Chondrocyte (in vitro differentiated cells): ENCODE results near the gene ARID3C. TPM values are rescaled to one million over a fixed set of nuclear protein-coding genes. Genes with fewer than 3 reads are reported as not detected.

Experiments used
- DNase-seq: peaks from one replicate; pipeline ENCODE4 v3.0.0; 2021; ENCODE audit warnings: mixed read lengths, low spot score
- H3K27ac Mint-ChIP-seq: one replicate; pipeline ENCODE4 v1.8.0; 2021; ENCODE audit warnings: mild to moderate bottlenecking, moderate library complexity, mixed read lengths; ENCODE audit not compliant: unreplicated experiment
- H3K27me3 Mint-ChIP-seq: 2 replicates; pipeline ENCODE4 v1.8.0; 2021; ENCODE audit warnings: low read depth, mixed read lengths
- H3K36me3 Mint-ChIP-seq: 2 replicates; pipeline ENCODE4 v1.8.0; 2021; ENCODE audit warnings: low read depth, mixed read lengths
- H3K4me1 Mint-ChIP-seq: 2 replicates; pipeline ENCODE4 v1.8.0; 2021; ENCODE audit warnings: low read depth, mild to moderate bottlenecking, mixed read lengths
- H3K4me3 Mint-ChIP-seq: one replicate; pipeline ENCODE4 v1.8.0; 2021; ENCODE audit warnings: mild to moderate bottlenecking, moderate library complexity, mixed read lengths; ENCODE audit not compliant: unreplicated experiment
- H3K9me3 Mint-ChIP-seq: 2 replicates; pipeline ENCODE4 v1.8.0; 2021; ENCODE audit warnings: low read depth, mixed read lengths
- total RNA-seq: library from RNA; stranded (reverse); gene quantifications from 3 replicates; pipeline ENCODE4 v1.2.1, GENCODE V29; 2021
- TF ChIP-seq, protein P1 (sequence below): fragments of 200-600 bp; sonication (generic); IDR thresholded peaks from 2 replicates; pipeline ENCODE4 v1.5.0; 2021; ENCODE audit warnings: antibody characterized with exemption, mild to moderate bottlenecking, moderate library complexity

ARID3C gene
- total RNA-seq, 1 donor from 2014 or later: 0.20 TPM

DNA sequence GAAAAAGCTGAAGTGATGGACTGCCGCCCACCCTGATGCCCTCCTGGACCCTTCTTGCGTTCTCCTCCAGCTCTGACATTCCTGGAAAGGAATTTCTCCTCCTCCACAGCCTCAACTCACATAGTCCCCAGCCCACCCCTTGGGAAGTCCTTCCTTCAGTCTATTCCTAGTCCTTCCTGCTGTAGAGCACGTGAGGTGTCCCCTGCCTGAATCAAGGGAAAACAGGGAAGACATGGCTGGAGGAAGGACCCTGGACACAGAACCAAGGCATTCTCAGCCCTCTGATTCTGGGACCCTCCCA, 3.7 kb downstream of the ARID3C start:
- Mint-ChIP-seq H3K4me3 (no peak overlapping the region), H3K4me1 (peaks cover 19% of the 10 kb centered on the region), H3K36me3 (no peaks in the 10 kb centered on the region), H3K27me3 (peaks cover 41% of the 10 kb centered on the region), H3K27ac (no peak overlapping the region), H3K9me3 (no peaks in the 10 kb centered on the region)
- no peak for DNase-seq
- TF ChIP-seq, protein P1, sequence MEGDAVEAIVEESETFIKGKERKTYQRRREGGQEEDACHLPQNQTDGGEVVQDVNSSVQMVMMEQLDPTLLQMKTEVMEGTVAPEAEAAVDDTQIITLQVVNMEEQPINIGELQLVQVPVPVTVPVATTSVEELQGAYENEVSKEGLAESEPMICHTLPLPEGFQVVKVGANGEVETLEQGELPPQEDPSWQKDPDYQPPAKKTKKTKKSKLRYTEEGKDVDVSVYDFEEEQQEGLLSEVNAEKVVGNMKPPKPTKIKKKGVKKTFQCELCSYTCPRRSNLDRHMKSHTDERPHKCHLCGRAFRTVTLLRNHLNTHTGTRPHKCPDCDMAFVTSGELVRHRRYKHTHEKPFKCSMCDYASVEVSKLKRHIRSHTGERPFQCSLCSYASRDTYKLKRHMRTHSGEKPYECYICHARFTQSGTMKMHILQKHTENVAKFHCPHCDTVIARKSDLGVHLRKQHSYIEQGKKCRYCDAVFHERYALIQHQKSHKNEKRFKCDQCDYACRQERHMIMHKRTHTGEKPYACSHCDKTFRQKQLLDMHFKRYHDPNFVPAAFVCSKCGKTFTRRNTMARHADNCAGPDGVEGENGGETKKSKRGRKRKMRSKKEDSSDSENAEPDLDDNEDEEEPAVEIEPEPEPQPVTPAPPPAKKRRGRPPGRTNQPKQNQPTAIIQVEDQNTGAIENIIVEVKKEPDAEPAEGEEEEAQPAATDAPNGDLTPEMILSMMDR: no peak

DNA sequence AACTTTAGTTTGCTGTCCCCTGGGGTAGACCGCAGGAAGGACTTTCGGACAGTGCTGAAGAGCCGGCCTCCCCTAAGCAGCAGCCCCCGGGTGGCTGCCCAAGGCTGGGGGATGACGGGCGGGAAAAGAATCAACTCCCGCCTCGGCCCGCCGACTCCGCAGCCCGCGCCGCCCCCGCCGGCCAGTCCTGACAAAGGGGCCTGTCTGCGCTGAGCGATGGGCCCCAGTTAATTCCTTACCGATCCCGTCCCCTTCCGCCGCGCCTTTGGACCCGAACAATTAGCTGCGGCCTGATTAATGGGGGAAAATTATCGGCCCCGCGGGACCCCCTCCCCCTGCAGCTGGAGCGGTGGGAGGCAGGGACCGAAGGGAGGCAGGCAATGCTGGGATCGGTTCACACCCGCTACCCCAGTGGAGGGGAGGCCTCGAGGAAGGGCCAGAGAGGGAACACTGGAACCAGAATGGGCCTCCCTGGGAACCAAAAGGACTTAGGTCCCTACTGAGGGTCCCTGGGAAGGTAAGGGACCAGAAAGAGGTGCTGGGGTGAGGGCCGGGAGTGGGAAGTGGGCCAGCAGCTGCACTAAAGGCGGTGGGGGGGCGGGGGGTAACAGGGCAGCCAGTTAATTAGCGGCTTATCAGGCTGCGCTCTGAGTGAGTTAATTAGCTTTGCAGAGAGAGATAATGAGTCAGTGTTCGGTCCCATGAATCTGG, 4.2 kb downstream of the ARID3C start:
- peaks cover 36% of the 10 kb centered on the region for H3K27me3 Mint-ChIP-seq

DNA sequence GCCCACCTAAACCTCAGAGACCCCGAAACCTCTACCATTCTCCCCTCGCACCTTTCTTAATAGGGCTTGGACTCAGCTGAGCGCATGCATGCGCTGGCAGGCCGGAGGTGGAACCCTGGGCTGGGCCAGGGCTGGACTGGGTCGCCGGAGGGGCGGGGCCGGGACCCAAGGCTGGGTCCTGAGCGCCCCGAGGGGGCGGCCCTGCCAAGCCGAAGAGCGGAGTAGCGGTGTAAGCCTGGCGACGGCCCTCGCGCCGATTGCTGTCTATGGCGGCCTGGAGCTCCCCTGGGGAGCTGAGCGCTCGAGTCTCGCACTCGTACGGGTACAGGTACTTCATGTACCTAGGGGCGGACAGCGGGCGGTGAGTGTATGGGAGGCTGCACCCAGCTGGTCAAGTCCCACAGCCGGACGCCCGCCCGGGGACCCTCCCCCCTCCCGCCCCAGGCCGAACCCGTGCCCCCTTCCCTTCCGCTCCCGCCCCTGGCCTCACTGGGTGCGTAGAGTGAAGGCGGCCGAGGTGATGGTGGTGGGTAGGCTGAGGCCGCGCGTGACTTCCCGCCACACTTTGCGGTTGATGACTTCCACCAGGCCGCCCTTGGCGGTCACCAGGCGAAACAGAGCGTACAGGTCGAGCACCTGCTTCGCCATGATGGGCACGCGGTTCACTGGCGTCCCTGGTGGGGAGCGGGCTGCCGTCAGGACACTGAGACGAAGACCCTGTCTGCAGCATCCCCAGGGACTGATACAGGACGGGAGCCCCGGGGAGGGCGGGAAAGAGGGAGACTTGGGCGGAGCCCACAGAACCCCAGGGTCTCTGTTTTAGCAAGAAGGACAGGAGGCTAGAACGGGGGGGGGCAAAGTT, 5.3 kb downstream of the ARID3C start:
- Mint-ChIP-seq H3K36me3 (no peaks in the 10 kb centered on the region), H3K4me1 (peaks cover 28% of the 10 kb centered on the region), H3K27me3 (peaks cover 29% of the 10 kb centered on the region), H3K27ac (no peak overlapping the region), H3K9me3 (no peaks in the 10 kb centered on the region), H3K4me3 (no peak overlapping the region)
- DNase-seq: no peak
- TF ChIP-seq, protein P1: no peak

More for the DNA sequence above, 4.2 kb downstream of the ARID3C start:
- peaks cover 24% of the 10 kb centered on the region for H3K4me1 Mint-ChIP-seq
- H3K36me3 Mint-ChIP-seq: no peaks in the 10 kb centered on the region
- TF ChIP-seq, protein P1: no peak
- no peaks in the 10 kb centered on the region for H3K9me3 Mint-ChIP-seq
- no peak overlapping the region for H3K4me3 Mint-ChIP-seq
- no peak overlapping the region for H3K27ac Mint-ChIP-seq
- no peak for DNase-seq

DNA sequence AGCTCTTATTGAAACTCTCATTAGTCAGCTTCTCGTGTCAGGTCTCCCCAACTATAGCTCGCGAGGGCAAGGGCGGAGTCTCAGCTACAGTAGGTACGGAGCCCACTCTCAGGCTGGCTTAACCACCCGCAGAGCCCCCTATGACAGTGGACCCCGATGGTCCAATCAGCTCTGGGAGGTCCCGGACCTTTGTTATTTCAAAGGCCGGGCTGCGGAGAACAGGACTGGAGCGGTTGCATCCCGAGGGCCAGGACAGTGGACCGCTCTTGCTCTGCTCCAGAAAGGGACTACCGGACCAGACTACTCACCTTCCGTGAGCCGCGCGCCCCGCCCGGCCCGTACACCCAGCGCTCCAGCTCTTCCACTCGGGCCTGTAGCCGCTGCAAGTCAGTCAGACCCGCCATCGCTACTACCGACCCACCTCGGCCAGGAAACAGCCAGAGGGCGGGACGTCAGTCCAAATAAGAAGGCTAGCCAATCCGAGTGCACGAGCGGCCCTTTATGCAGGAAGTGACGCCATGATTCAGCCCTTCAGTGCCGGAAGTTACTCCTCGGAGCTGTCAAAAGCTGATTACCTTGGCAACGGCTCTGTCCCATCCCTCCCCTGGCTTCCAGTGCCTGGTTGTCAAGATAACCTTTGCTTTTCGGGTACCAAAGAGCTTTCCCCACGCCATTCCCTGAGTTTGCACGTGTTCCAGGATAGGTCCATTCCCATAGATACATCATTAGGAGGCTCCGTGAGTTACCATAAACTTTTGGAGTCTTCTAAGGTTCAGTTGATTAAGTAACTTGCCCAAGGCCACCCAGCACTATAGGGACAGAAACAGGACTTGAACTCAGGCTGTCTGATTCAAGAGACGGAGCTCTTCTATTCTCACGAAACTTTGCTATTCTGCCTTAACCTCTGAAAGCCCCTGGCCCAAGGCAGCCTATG, 8.5 kb downstream of the ARID3C start, which contains the start of gene DCTN3:
Gene DCTN3 (minus strand): TSS at position 435 of the 934 bp plus-strand sequence. CDS start 31 bp downstream, at position 404.
- Mint-ChIP-seq H3K36me3 (peaks cover 8% of the 10 kb centered on the region), H3K27me3 (peaks cover 3% of the 10 kb centered on the region), H3K4me1 (peaks cover 23% of the 10 kb centered on the region), H3K9me3 (no peaks in the 10 kb centered on the region), H3K4me3 (peak within 1 kb of the TSS; percentile 92), H3K27ac (peak within 1 kb of the TSS; percentile 76)
- TF ChIP-seq, protein P1: no peak
- no peak for DNase-seq
